K562 (cell line): ENCODE results near the gene HPCA. TPM values are rescaled to one million over a fixed set of nuclear protein-coding genes. Genes with fewer than 3 reads are reported as not detected.

Source experiments
- CHCHD3 ChIP-seq: fragments of 250-450 bp; sonication (Bioruptor Pico); IDR thresholded peaks from 2 replicates; pipeline ENCODE4 v2.1.2; 2022; ENCODE audit warnings: mild to moderate bottlenecking
- CHD1 ChIP-seq: fragments of 200-600 bp; sonication (generic); IDR thresholded peaks from one replicate; pipeline ENCODE4 v1.6.1; 2012; ENCODE audit warnings: mild to moderate bottlenecking, moderate library complexity, low read length, inconsistent platforms
- CHD4 ChIP-seq: fragments of 200-600 bp; sonication (generic); IDR thresholded peaks from 3 replicates; pipeline ENCODE4 v1.6.1; 2012; ENCODE audit warnings: low read depth, mild to moderate bottlenecking, mixed read lengths, low read length, inconsistent platforms; ENCODE audit not compliant: insufficient read depth, insufficient replicate concordance, poor library complexity, severe bottlenecking
- E2F6 ChIP-seq, 2 experiments: IDR thresholded peaks; 2 replicates each; pipeline ENCODE4 v1.6.1; 2011; ENCODE audit warnings: borderline replicate concordance in 1 of 2, control low read depth in 1 of 2, low read depth in 1 of 2, low read length in 1 of 2, mild to moderate bottlenecking in 1 of 2, mixed read lengths in 1 of 2, moderate library complexity in 1 of 2; ENCODE audit not compliant: insufficient read depth in 1 of 2, insufficient read length in 1 of 2, poor library complexity in 1 of 2, severe bottlenecking in 1 of 2; ENCODE audit errors: extremely low read depth in 1 of 2
- HDAC2 ChIP-seq: fragments of 450-650 bp; IDR thresholded peaks from 2 replicates; pipeline ENCODE4 v1.6.1; 2016; ENCODE audit warnings: mild to moderate bottlenecking
- HEY1 ChIP-seq: fragments of 250-450 bp; sonication (Bioruptor Pico); IDR thresholded peaks from 2 replicates; pipeline ENCODE4 v1.5.0; 2020; ENCODE audit warnings: mild to moderate bottlenecking, moderate library complexity, borderline replicate concordance
- HNRNPL ChIP-seq: fragments of 200-400 bp; formaldehyde crosslinking; IDR thresholded peaks from 2 replicates; pipeline ENCODE4 v1.6.1; 2017; ENCODE audit warnings: low read depth, mild to moderate bottlenecking, low read length
- KAT2B ChIP-seq: IDR thresholded peaks from one replicate; pipeline ENCODE4 v1.6.1; 2012; ENCODE audit warnings: low read depth, mild to moderate bottlenecking, control low read depth, inconsistent platforms, low read length, moderate library complexity
- KAT7 ChIP-seq: sonication (generic); formaldehyde crosslinking; IDR thresholded peaks from 2 replicates; pipeline ENCODE4 v1.8.0; 2022; ENCODE audit warnings: missing genetic modification reagents, mild to moderate bottlenecking, borderline replicate concordance
- LARP7 ChIP-seq: fragments of 450-650 bp; IDR thresholded peaks from 2 replicates; pipeline ENCODE4 v1.6.1; 2016
- MED1 ChIP-seq: sonication (generic); formaldehyde crosslinking; IDR thresholded peaks from 2 replicates; pipeline ENCODE4 v1.8.1; 2023; ENCODE audit warnings: missing genetic modification reagents, borderline replicate concordance
- MLLT1 ChIP-seq, 2 experiments: fragments of 450-650 bp; IDR thresholded peaks; 2 replicates each; pipeline ENCODE4 v1.6.1; 2016
- PRDM10 ChIP-seq: fragments of 450-650 bp; IDR thresholded peaks from 2 replicates; pipeline ENCODE4 v1.6.1; 2018; ENCODE audit not compliant: partially characterized antibody
- PYGO2 ChIP-seq: fragments of 450-650 bp; IDR thresholded peaks from 2 replicates; pipeline ENCODE4 v1.6.1; 2016; ENCODE audit warnings: mild to moderate bottlenecking, missing genetic modification characterization, moderate library complexity, missing compliant biosample characterization
- SOX6 ChIP-seq: fragments of 450-650 bp; IDR thresholded peaks from 2 replicates; pipeline ENCODE4 v1.6.1; 2014; ENCODE audit warnings: mild to moderate bottlenecking
- TAF7 ChIP-seq: fragments of 450-650 bp; IDR thresholded peaks from 2 replicates; pipeline ENCODE4 v1.6.1; 2016; ENCODE audit warnings: missing genetic modification characterization, missing compliant biosample characterization
- ZBED1 ChIP-seq: IDR thresholded peaks from 2 replicates; pipeline ENCODE4 v1.6.1; 2014
- ZFP36 ChIP-seq: fragments of 150-350 bp; IDR thresholded peaks from 2 replicates; pipeline ENCODE4 v1.6.1; 2018; ENCODE audit warnings: low read length, low read depth; ENCODE audit not compliant: partially characterized antibody
- ZNF785 ChIP-seq: fragments of 250-450 bp; sonication (Bioruptor Pico); IDR thresholded peaks from 2 replicates; pipeline ENCODE4 v1.4.0; 2020; ENCODE audit warnings: mild to moderate bottlenecking
- polyA plus RNA-seq, 8 experiments: library from polyadenylated mRNA; depleted of rRNA in 4 of 8; stranded (reverse) in 5 of 8; unstranded in 3 of 8; fragments of >200 nt; fragmentation: Nextera tagmentation in 2 of 8; fragmentation: Illumina TruSeq in 1 of 8; extraction: Ambion mirVana in 2 of 8; extraction: Trizol in 1 of 8; gene quantifications; 2 replicates each; pipeline versions ENCODE4 v1.2.1 to v1.2.3, GENCODE V29; 2011 to 2014; ENCODE audit warnings: inconsistent platforms in 1 of 8, missing spikeins in 1 of 8
- total RNA-seq, 7 experiments: library from RNA; depleted of rRNA in 6 of 7; stranded (reverse); fragments of >200 nt in 6 of 7; fragmentation: Illumina TruSeq in 2 of 7; extraction: Trizol in 2 of 7; gene quantifications; 2 replicates each; pipeline versions ENCODE4 v1.2.1 to v1.2.3, GENCODE V29; 2011 to 2021; ENCODE audit warnings: low replicate concordance in 1 of 7
- TF ChIP-seq, protein P1 (sequence below): sonication (generic); formaldehyde crosslinking; IDR thresholded peaks from 2 replicates; pipeline ENCODE4 v1.8.0; 2022; ENCODE audit warnings: missing genetic modification reagents, mild to moderate bottlenecking, borderline replicate concordance

Gene HPCA
- total and polyA plus RNA-seq, 9 of the 15 experiments (the other 6 are each of a cell fraction or from before 2014, with no cell fraction given): not detected

DNA sequence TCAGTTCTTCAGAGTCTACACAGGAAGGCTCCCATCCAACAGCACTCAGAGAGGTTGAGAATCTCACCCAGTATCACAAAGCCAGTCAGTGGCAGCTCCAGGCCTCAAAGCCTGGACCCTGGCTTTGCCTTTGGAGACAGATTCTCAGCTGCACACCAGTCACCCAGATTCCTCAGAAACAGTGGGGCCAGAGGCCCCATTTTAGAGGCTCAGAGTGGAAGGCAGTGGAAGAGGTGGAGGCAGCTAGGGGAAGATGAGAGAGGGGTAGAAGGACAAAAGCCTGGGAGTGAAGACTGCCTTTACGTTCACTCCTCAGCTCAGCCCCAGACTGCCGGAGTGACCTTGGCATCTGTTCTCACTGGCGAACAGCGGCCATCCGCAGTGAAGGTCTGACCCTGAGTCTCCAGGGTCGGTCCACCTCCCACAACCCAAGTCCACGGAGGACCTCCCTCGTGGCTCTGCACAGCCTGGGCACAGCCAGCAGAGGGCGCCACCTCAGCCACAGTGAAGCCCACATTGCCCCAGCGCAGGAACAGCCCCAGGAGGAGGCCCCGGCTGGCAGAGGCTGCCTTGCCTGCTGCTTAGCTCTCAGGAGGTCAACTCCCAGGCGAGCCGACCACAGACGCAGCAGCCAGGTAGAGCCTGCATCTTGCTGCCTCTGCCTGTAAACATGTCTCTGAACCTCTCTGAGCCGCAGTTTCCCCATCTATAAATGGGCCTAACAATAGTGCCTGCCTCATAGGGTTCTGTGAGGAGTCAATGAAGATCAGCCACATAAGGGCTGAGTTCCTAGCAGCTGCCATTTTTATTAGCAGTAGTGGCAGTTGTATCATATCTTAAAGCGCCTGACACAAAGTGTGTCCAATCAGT is 9.7 kb upstream of the HPCA start (continued):
- TF ChIP-seq KAT7 (CRISPR knock-in tag) (no peak), ZNF785 (CRISPR knock-in tag) (no peak), HNRNPL (peak; percentile 71; the same call in 1 of the 2 replicates), HEY1 (CRISPR knock-in tag) (no peak), TAF7 (tag) (no peak), LARP7 (no peak), E2F6 (IDR thresholded peaks at IDR 0.05; ENCODE audit: borderline replicate concordance in 1 of 2, extremely low read depth in 1 of 2, insufficient read depth in 1 of 2, insufficient read length in 1 of 2, low read depth in 1 of 2, low read length in 1 of 2, poor library complexity in 1 of 2, severe bottlenecking in 1 of 2) (no peak), MED1 (CRISPR knock-in tag) (no peak), CHCHD3 (no peak), PRDM10 (no peak), PYGO2 (no peak), KAT2B (no peak), CHD4 (no peak), ZFP36 (peak; percentile 11), HDAC2 (0 out of 2 replicates have a peak, but pooled peaks have one; percentile 18), CHD1 (no peak), ZBED1 (no peak), SOX6 (0 out of 2 replicates have a peak, but pooled peaks have one; percentile 8), MLLT1 (IDR thresholded peaks at IDR 0.05) (0 out of 4 replicates have a peak, but pooled peaks of 1 of the 2 experiments have one; percentile 39)
- TF ChIP-seq, protein P1, sequence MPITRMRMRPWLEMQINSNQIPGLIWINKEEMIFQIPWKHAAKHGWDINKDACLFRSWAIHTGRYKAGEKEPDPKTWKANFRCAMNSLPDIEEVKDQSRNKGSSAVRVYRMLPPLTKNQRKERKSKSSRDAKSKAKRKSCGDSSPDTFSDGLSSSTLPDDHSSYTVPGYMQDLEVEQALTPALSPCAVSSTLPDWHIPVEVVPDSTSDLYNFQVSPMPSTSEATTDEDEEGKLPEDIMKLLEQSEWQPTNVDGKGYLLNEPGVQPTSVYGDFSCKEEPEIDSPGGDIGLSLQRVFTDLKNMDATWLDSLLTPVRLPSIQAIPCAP (CRISPR knock-in tag): no peak
